IPS DF 6.9 (cell line): ENCODE data around the gene KLF4.

Experiments used
- DNase-seq: peaks from one replicate; pipeline ENCODE4 v3.0.0-alpha.2; 2013; ENCODE audit warnings: low read depth, low spot score
- H3K27ac ChIP-seq: one replicate; pipeline ENCODE4 v1.5.1; 2013; ENCODE audit warnings: low read length, control low read depth
- H3K27me3 ChIP-seq: 2 replicates; pipeline ENCODE4 v1.6.1; 2013; ENCODE audit warnings: mild to moderate bottlenecking, low read length; ENCODE audit not compliant: control insufficient read depth, insufficient read depth
- H3K36me3 ChIP-seq: 2 replicates; pipeline ENCODE4 v1.6.1; 2013; ENCODE audit warnings: low read length; ENCODE audit not compliant: control insufficient read depth, insufficient read depth
- H3K4me1 ChIP-seq: 2 replicates; pipeline ENCODE4 v1.6.1; 2013; ENCODE audit warnings: low read length; ENCODE audit not compliant: control insufficient read depth, insufficient read depth
- H3K4me3 ChIP-seq: 2 replicates; pipeline ENCODE4 v1.5.1; 2013; ENCODE audit warnings: mild to moderate bottlenecking, low read length
- H3K9me3 ChIP-seq: 2 replicates; pipeline ENCODE4 v1.6.1; 2013; ENCODE audit warnings: low read length, inconsistent platforms; ENCODE audit not compliant: control insufficient read depth, insufficient read depth
- WGBS: extraction: QIAGEN DNeasy Blood & Tissue Kit; methylation state at CpG from one replicate; pipeline ENCODE4 v1.1.7; 2013; ENCODE audit warnings: mixed read lengths, missing lambda C conversion rate; ENCODE audit not compliant: insufficient read length, insufficient coverage; 5-methylcytosine and 5-hydroxymethylcytosine counted together

KLF4 gene

GRCh38 chr9:107472581-107473340 is 16.8 kb downstream of the KLF4 start:
- Histone ChIP-seq H3K4me1 (no peaks in the 10 kb centered on the region), H3K27ac (no peak overlapping the region), H3K4me3 (no peak overlapping the region), H3K9me3 (no peaks in the 10 kb centered on the region), H3K36me3 (no peaks in the 10 kb centered on the region), H3K27me3 (no peaks in the 10 kb centered on the region)
- WGBS: no CpG with 5 or more reads among the region's 9 CpGs
- no peak for DNase-seq

- no CpG with 5 or more reads among the region's 6 CpGs for WGBS
- Histone ChIP-seq H3K4me1 (no peaks in the 10 kb centered on the region), H3K9me3 (no peaks in the 10 kb centered on the region), H3K27me3 (no peaks in the 10 kb centered on the region), H3K4me3 (no peak overlapping the region), H3K27ac (no peak overlapping the region), H3K36me3 (no peaks in the 10 kb centered on the region)
- DNase-seq: no peak
These were observed 18.0 kb downstream of the KLF4 start for GRCh38 chr9:107471552-107471951.

- no peak for DNase-seq
- Histone ChIP-seq H3K36me3 (no peaks in the 10 kb centered on the region), H3K4me1 (0 out of 2 replicates have a peak, but pooled peaks cover 3% of the 10 kb centered on the region), H3K4me3 (no peak overlapping the region), H3K27me3 (peaks cover 2% of the 10 kb centered on the region; the same call in 1 of the 2 replicates), H3K9me3 (no peaks in the 10 kb centered on the region), H3K27ac (no peak overlapping the region)
- WGBS: no CpG with 5 or more reads among the region's 1 CpG
These were observed 22.2 kb downstream of the KLF4 start for GRCh38 chr9:107467416-107467815.

GRCh38 chr9:107466826-107467225 is 22.7 kb downstream of the KLF4 start:
- WGBS: no CpG with 5 or more reads among the region's 2 CpGs
- Histone ChIP-seq H3K9me3 (no peaks in the 10 kb centered on the region), H3K4me1 (0 out of 2 replicates have a peak, but pooled peaks cover 3% of the 10 kb centered on the region), H3K27ac (no peak overlapping the region), H3K36me3 (no peaks in the 10 kb centered on the region), H3K27me3 (peaks cover 2% of the 10 kb centered on the region; the same call in 1 of the 2 replicates), H3K4me3 (no peak overlapping the region)
- DNase-seq: no peak

- H3K4me3 ChIP-seq: peak overlapping the region; percentile 44; the same call in 1 of the 2 replicates
- no peak for DNase-seq
- WGBS: no CpG with 5 or more reads among the region's 75 CpGs
These were observed 23.8 kb downstream of the KLF4 start for GRCh38 chr9:107465467-107466451.

GRCh38 chr9:107464516-107464915 is 25.1 kb downstream of the KLF4 start:
- H3K4me3 ChIP-seq: no peak overlapping the region
- H3K36me3 ChIP-seq: no peaks in the 10 kb centered on the region
- no peak overlapping the region for H3K27ac ChIP-seq
- H3K4me1 ChIP-seq: peaks cover 3% of the 10 kb centered on the region
- no peaks in the 10 kb centered on the region for H3K9me3 ChIP-seq
- peaks cover 2% of the 10 kb centered on the region; the same call in 1 of the 2 replicates for H3K27me3 ChIP-seq
- DNase-seq: no peak

More at GRCh38 chr9:107465467-107466451, 23.8 kb downstream of the KLF4 start:
- Histone ChIP-seq H3K27me3 (peaks cover 2% of the 10 kb centered on the region; the same call in 1 of the 2 replicates), H3K4me1 (0 out of 2 replicates have a peak, but pooled peaks cover 3% of the 10 kb centered on the region), H3K27ac (no peak overlapping the region), H3K9me3 (no peaks in the 10 kb centered on the region), H3K36me3 (no peaks in the 10 kb centered on the region)

GRCh38 chr9:107462691-107463090 is 26.9 kb downstream of the KLF4 start:
- no peaks in the 10 kb centered on the region for H3K36me3 ChIP-seq
- peaks cover 2% of the 10 kb centered on the region; the same call in 1 of the 2 replicates for H3K27me3 ChIP-seq
- no peak overlapping the region for H3K4me3 ChIP-seq
- H3K9me3 ChIP-seq: no peaks in the 10 kb centered on the region
- WGBS: no CpG with 5 or more reads among the region's 4 CpGs
- no peak overlapping the region for H3K27ac ChIP-seq
- no peak for DNase-seq
- peaks cover 3% of the 10 kb centered on the region for H3K4me1 ChIP-seq

GRCh38 chr9:107460153-107461023 is 29.2 kb downstream of the KLF4 start:
- Histone ChIP-seq H3K4me3 (no peak overlapping the region), H3K4me1 (peaks cover 1% of the 10 kb centered on the region), H3K9me3 (no peaks in the 10 kb centered on the region), H3K36me3 (no peaks in the 10 kb centered on the region), H3K27me3 (no peaks in the 10 kb centered on the region), H3K27ac (no peak overlapping the region)
- WGBS: no CpG with 5 or more reads among the region's 6 CpGs
- no peak for DNase-seq

GRCh38 chr9:107455425-107456135 is 34.0 kb downstream of the KLF4 start:
- H3K27ac ChIP-seq: no peak overlapping the region
- no peaks in the 10 kb centered on the region; the same call in none of the 2 replicates for H3K4me1 ChIP-seq
- H3K27me3 ChIP-seq: no peaks in the 10 kb centered on the region
- no peaks in the 10 kb centered on the region for H3K36me3 ChIP-seq
- no peak for DNase-seq
- no peaks in the 10 kb centered on the region for H3K9me3 ChIP-seq
- H3K4me3 ChIP-seq: no peak overlapping the region
- no CpG with 5 or more reads among the region's 6 CpGs for WGBS
